ENCODE data around the gene DGKG. TPM values are rescaled to one million over a fixed set of nuclear protein-coding genes. Genes with fewer than 3 reads are reported as not detected.

The DGKG gene
- total and polyA plus RNA-seq, 9 of the 15 experiments (the other 6 are each of a cell fraction or from before 2014, with no cell fraction given) = 0.01 to 0.36 (median 0.15) TPM

GRCh38 chr3:186166491-186167288 is 195.3 kb downstream of the DGKG start:
- FAIRE-seq = no peak
- H2AFZ ChIP-seq (ENCODE audit: low read depth, low read length) = no peak overlapping the region
- H3K36me3 ChIP-seq (ENCODE audit: control insufficient read depth, insufficient read depth, low read length) = no peaks in the 10 kb centered on the region
- no peak overlapping the region for H3K27ac ChIP-seq (ENCODE audit: extremely low read depth, low read depth, low read length)
- no peaks in the 10 kb centered on the region for H3K9me1 ChIP-seq (ENCODE audit: control insufficient read depth, insufficient read depth, low read length)
- ATAC-seq = no peak; the same call in 2 of the 3 replicates
- DNase-seq (ENCODE audit: extremely low read depth in 1 of 4, low spot score in 3 of 4) = no peak
- in situ Hi-C loops (cut with MboI) (no loop called here), intact Hi-C loops (cut with micrococcal nuclease) (no loop called here)
- ChIA-PET CTCF (ENCODE audit: low intra/inter-chr PET ratio) (no interaction called here), POLR2A (no interaction called here)
- no peaks in the 10 kb centered on the region; a peak in 2 of 5 replicates for H3K4me1 ChIP-seq (replicated peaks in 1 of 2; ENCODE audit: control insufficient read depth in 2 of 2, insufficient read depth in 2 of 2, low read length in 2 of 2)
- no peak overlapping the region for H3K9ac ChIP-seq (ENCODE audit: insufficient read depth in 1 of 2, low read depth in 2 of 2, low read length in 2 of 2)
- H3K27me3 ChIP-seq (ENCODE audit: control insufficient read depth in 2 of 2, insufficient read depth in 2 of 2, low read length in 2 of 2) = peaks cover 2 to 6% of the 10 kb centered on the region in 2 experiments; a peak in 3 of 5 replicates
- BruUV-seq (replicated peaks) = no TSS peak
- no peaks in the 10 kb centered on the region for H4K20me1 ChIP-seq (replicated peaks; ENCODE audit: control insufficient read depth, insufficient read depth, low read length)
- no peaks in the 10 kb centered on the region for H3K9me3 ChIP-seq (replicated peaks; ENCODE audit: control insufficient read depth, insufficient read depth, low read depth, low read length)
- 0% methylated on average over 3 of the region's 3 CpGs for WGBS (ENCODE audit: insufficient coverage, low coverage, missing lambda C conversion rate)
- H3K79me2 ChIP-seq (ENCODE audit: control insufficient read depth, insufficient read depth, low read length) = no peaks in the 10 kb centered on the region
- H3K4me2 ChIP-seq (ENCODE audit: insufficient read depth, low read length) = no peak overlapping the region
- no peak overlapping the region for H3K4me3 ChIP-seq
- TF ChIP-seq IRF2 (CRISPR knock-in tag; IDR thresholded peaks at IDR 0.05) (no peak), ILF3 (IDR thresholded peaks at IDR 0.05; ENCODE audit: borderline replicate concordance) (no peak), TCF7 (IDR thresholded peaks at IDR 0.05; ENCODE audit: borderline replicate concordance) (no peak), ZKSCAN3 (CRISPR knock-in tag; IDR thresholded peaks at IDR 0.05) (no peak), HMBOX1 (IDR thresholded peaks at IDR 0.05) (0 out of 2 replicates have a peak, but pooled peaks have one; percentile 12), ZNF23 (CRISPR knock-in tag; IDR thresholded peaks at IDR 0.05) (no peak), SRF (CRISPR knock-in tag; IDR thresholded peaks at IDR 0.05) (no peak), SREBF1 (IDR thresholded peaks at IDR 0.05; ENCODE audit: borderline replicate concordance, low read depth, low read length) (no peak), MTA2 (IDR thresholded peaks at IDR 0.05; ENCODE audit: low read depth) (no peak), ZNF174 (CRISPR knock-in tag; IDR thresholded peaks at IDR 0.05) (no peak), DEAF1 (CRISPR knock-in tag; IDR thresholded peaks at IDR 0.05) (no peak), TCFL5 (CRISPR knock-in tag; conservative IDR thresholded peaks at IDR 0.05) (no peak), PTBP1 (IDR thresholded peaks at IDR 0.05; ENCODE audit: low read depth, low read length) (no peak), NEUROD1 (IDR thresholded peaks at IDR 0.05; ENCODE audit: borderline replicate concordance, low read depth, low read length, partially characterized antibody) (no peak), ZBTB34 (CRISPR knock-in tag; IDR thresholded peaks at IDR 0.05) (no peak), EP400 (IDR thresholded peaks at IDR 0.05) (no peak), E2F6 (IDR thresholded peaks at IDR 0.05; ENCODE audit: borderline replicate concordance in 1 of 2, extremely low read depth in 1 of 2, insufficient read depth in 1 of 2, insufficient read length in 1 of 2, low read depth in 1 of 2, low read length in 1 of 2, poor library complexity in 1 of 2, severe bottlenecking in 1 of 2) (no peak)
